Endothelial cell (in vitro differentiated cells): Measurements from ENCODE around the gene TTC16. TPM values are rescaled to one million over a fixed set of nuclear protein-coding genes. Genes with fewer than 3 reads are reported as not detected.
"Not testable (repeated sequence)": the region's sequence is repeated elsewhere in the genome, so short reads cannot be mapped to it uniquely, and the experiment has no call there.

Experiments
- DNase-seq: peaks from one replicate; pipeline ENCODE4 v3.0.0; 2021; ENCODE audit warnings: low spot score
- H3K27ac Mint-ChIP-seq: one replicate; pipeline ENCODE4 v1.8.0; 2021; ENCODE audit warnings: mixed read lengths, inconsistent platforms; ENCODE audit not compliant: unreplicated experiment
- H3K27me3 Mint-ChIP-seq: one replicate; pipeline ENCODE4 v1.8.0; 2021; ENCODE audit warnings: mild to moderate bottlenecking, moderate library complexity, mixed read lengths, inconsistent platforms; ENCODE audit not compliant: unreplicated experiment
- H3K36me3 Mint-ChIP-seq: one replicate; pipeline ENCODE4 v1.8.0; 2021; ENCODE audit warnings: mild to moderate bottlenecking, low read depth, mixed read lengths, inconsistent platforms; ENCODE audit not compliant: unreplicated experiment
- H3K4me1 Mint-ChIP-seq: one replicate; pipeline ENCODE4 v1.8.0; 2021; ENCODE audit warnings: mild to moderate bottlenecking, mixed read lengths, inconsistent platforms; ENCODE audit not compliant: unreplicated experiment
- H3K4me3 Mint-ChIP-seq: one replicate; pipeline ENCODE4 v1.8.0; 2021; ENCODE audit warnings: mild to moderate bottlenecking, mixed read lengths, inconsistent platforms; ENCODE audit not compliant: unreplicated experiment
- H3K9me3 Mint-ChIP-seq: one replicate; pipeline ENCODE4 v1.8.0; 2021; ENCODE audit warnings: mixed read lengths, inconsistent platforms; ENCODE audit not compliant: unreplicated experiment
- total RNA-seq: library from RNA; stranded (reverse); fragmentation: NEBNext Ultra II Directional; extraction: Animal tissue kit (Norgen Biotek cat#: 25700); gene quantifications from one replicate; pipeline ENCODE4 v1.2.1, GENCODE V29; 2021; ENCODE audit not compliant: unreplicated experiment
- TF ChIP-seq, protein P1 (sequence below): fragments of 200-600 bp; sonication (generic); IDR thresholded peaks from one replicate; pipeline ENCODE4 v1.5.0; 2021; ENCODE audit warnings: antibody characterized with exemption; ENCODE audit not compliant: unreplicated experiment

Gene TTC16
- total RNA-seq, 1 donor from 2014 or later: 0.08 TPM

DNA sequence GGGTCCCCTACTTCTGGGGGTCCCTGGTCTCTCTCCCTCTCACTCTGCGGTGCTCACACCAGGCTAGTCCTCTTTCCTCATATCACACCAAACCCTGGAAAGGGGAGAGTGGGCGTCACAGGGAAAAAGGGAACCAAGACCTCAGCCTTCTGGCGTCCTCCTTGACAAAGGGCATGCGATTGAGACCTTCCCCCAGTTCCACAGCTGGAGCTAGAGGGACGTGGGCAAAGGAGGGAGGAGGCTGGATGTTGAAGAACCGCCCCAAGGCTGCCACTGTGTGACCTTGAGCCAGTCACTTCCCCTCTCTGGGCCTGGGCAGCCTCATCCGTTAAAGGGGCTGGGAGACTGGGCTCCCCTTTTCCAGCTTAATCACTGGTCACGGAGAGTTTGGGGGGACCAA lies 37.7 kb downstream of the TTC16 start:
- Mint-ChIP-seq H3K9me3 (no peaks in the 10 kb centered on the region), H3K27me3 (peaks cover 17% of the 10 kb centered on the region), H3K27ac (no peak overlapping the region), H3K4me3 (no peak overlapping the region), H3K36me3 (peaks cover 39% of the 10 kb centered on the region), H3K4me1 (peaks cover 16% of the 10 kb centered on the region)
- TF ChIP-seq, protein P1, sequence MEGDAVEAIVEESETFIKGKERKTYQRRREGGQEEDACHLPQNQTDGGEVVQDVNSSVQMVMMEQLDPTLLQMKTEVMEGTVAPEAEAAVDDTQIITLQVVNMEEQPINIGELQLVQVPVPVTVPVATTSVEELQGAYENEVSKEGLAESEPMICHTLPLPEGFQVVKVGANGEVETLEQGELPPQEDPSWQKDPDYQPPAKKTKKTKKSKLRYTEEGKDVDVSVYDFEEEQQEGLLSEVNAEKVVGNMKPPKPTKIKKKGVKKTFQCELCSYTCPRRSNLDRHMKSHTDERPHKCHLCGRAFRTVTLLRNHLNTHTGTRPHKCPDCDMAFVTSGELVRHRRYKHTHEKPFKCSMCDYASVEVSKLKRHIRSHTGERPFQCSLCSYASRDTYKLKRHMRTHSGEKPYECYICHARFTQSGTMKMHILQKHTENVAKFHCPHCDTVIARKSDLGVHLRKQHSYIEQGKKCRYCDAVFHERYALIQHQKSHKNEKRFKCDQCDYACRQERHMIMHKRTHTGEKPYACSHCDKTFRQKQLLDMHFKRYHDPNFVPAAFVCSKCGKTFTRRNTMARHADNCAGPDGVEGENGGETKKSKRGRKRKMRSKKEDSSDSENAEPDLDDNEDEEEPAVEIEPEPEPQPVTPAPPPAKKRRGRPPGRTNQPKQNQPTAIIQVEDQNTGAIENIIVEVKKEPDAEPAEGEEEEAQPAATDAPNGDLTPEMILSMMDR: no peak
- no peak for DNase-seq

DNA sequence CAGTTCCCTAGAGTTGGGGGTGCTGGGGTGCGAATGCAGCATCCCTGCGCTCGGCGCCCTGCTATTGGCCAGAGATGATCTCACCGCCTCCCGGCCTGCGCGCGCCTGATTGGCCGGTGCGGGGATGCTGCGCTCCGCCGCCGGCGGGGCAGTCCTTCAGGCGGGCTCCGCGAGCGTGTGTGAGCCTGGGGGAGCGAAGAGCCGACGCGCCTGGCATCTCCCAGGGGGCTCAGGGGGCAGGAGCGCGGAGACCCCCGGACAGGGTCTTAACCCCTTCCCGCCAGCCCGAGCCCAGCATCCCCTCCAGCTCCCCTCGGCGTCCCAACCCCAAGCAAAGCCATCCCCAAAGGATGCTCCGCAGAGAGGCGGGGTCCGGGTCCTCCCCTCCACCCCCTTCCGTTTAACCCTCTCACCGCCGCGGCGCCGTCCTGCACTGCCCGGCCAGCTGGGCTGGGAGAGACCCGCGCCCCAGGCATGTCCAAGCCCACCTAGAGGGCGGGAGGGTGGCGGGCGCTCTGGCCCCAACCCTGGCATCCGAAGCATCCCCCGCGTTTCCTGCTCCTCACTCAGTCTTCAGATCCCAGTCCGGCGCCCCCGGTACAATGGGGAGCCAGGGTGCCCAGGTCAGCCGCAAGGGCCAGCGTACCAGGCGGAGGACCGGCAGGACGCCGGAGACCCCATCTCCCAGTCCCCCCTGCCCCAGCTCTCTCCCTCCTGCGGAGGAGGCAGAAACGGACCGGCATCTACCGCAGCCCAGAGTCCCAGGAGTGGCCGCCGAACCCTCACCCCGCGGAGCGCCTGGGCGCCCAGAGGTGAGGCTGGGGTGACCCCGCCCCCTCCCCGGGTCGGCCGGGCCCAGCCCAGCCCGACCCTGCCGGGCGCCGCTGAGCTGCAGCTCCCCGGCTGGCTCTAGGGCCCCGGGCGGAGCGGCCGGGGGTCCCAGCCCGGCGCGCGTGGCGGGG lies 38.5 kb downstream of the TTC16 start:
- TF ChIP-seq, protein P1: no peak
- Mint-ChIP-seq H3K9me3 (no peaks in the 10 kb centered on the region), H3K27me3 (peaks cover 19% of the 10 kb centered on the region), H3K36me3 (peaks cover 39% of the 10 kb centered on the region), H3K4me1 (peaks cover 19% of the 10 kb centered on the region), H3K4me3 (peak overlapping the region; percentile 51), H3K27ac (no peak overlapping the region)
- DNase-seq: peak; percentile 41

DNA sequence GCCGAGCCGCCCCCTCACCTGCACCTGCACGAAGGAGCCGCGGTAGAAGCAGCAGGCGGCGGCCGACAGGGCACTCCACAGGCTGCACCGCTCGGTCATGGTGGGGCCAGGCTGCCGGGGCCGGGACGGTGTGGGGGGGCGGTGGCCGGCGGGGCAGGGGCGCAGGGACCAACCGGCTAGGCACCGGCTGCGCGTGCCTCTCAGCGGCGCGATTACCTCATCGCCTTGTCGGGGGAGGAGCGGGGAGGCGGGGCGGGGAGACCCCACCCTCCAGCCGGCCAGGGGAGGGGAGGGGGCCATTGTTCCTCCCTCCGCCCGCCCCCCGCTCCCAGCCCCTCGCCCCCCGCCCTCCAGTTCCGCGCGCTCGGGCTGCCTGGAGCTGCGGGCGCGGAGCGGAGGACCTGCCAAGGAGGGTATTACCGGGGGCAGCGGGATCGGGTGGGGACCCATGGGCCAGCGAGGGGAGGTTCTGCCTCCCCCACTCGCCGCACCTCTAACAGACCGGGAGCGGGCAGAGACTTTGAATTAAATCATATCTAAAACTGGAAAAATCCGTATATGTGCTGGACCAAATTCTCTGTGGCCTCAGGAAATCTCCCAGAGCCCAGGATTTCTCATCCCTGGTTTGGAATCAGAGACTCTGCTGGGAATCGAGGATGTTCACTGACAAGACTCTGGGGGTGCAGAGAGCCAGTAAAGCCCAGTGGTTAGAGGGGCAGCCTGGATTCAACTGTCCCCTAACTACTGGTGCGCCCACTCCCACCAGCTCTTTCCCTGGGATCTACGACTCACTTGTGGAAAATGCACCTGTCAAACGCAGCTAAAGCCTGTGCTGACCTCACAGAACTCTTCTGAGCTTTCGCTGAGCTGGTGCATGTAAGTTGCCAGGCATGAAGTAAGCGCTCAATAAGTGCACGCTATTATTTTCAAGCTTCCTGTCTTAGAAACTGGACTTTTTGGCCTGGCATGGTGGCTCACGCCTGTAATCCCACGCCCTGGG lies 39.5 kb downstream of the TTC16 start:
- DNase-seq: peak; percentile 79
- H3K27me3 Mint-ChIP-seq: peaks cover 17% of the 10 kb centered on the region
- TF ChIP-seq, protein P1: no peak
- no peak overlapping the region for H3K27ac Mint-ChIP-seq
- H3K9me3 Mint-ChIP-seq: no peaks in the 10 kb centered on the region
- H3K36me3 Mint-ChIP-seq: peaks cover 38% of the 10 kb centered on the region
- H3K4me1 Mint-ChIP-seq: peaks cover 17% of the 10 kb centered on the region
- H3K4me3 Mint-ChIP-seq: peak overlapping the region; percentile 78

DNA sequence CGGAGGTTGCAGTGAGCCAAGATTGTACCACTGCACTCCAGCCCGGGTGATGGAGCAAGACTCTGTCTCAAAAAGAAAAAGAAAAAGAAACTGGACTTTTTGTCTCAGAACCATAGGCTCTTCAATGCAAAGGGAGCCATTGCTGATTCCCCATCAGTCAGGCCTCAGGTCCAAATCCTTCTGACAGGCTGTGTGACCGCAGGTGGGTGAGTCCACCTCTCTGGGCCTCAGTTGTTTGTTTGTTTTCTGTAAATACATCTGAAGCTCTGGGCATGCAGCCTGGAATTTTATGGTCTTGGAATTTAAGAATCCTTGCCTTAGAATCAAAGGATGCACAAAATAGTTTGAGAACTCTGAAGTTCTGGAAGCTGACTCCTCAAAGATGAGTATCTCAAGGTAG lies 40.4 kb downstream of the TTC16 start:
- peaks cover 34% of the 10 kb centered on the region for H3K36me3 Mint-ChIP-seq
- H3K27ac Mint-ChIP-seq: no peak overlapping the region
- peaks cover 18% of the 10 kb centered on the region for H3K4me1 Mint-ChIP-seq
- no peak for DNase-seq
- TF ChIP-seq, protein P1: no peak
- no peak overlapping the region for H3K4me3 Mint-ChIP-seq
- H3K9me3 Mint-ChIP-seq: no peaks in the 10 kb centered on the region
- H3K27me3 Mint-ChIP-seq: peaks cover 13% of the 10 kb centered on the region

DNA sequence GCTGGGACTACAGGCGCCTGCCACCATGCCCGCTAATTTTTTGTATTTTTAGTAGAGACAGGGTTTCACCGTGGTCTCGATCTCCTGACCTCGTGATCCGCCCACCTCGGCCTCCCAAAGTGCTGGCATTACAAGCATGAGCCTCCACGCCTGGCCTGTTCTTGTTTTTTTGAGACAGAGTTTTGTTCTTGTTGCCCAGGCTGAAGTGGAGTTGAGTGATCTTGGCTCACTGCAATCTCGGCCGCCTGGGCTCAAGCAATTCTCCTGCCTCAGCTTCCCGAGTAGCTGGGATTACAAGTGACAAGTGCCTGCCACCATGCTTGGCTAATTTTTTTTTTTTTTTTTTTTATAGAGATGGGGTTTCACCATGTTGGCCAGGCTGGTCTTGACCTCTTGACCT lies 40.9 kb downstream of the TTC16 start:
- H3K27ac Mint-ChIP-seq, H3K4me3 Mint-ChIP-seq, H3K9me3 Mint-ChIP-seq, H3K27me3 Mint-ChIP-seq, DNase-seq: not testable (repeated sequence)
- H3K36me3 Mint-ChIP-seq: peaks cover 30% of the 10 kb centered on the region
- peaks cover 23% of the 10 kb centered on the region for H3K4me1 Mint-ChIP-seq
